Bronchial epithelial cell (primary cell): ENCODE measurements around the gene PPP2R3A. TPM values are rescaled to one million over a fixed set of nuclear protein-coding genes. Genes with fewer than 3 reads are reported as not detected.

Experiments
- DNase-seq: peaks from one replicate; pipeline ENCODE4 v3.0.0-alpha.2; 2010; ENCODE audit warnings: low read depth
- FAIRE-seq: peaks from 2 replicates; lab custom pipeline; 2011; peaks lifted over from hg19 to GRCh38; lab: Jason Lieb, UNC
- H3K27me3 ChIP-seq: 2 replicates; pipeline ENCODE4 v1.5.1; 2011; ENCODE audit warnings: low read length; ENCODE audit not compliant: control insufficient read depth, insufficient read depth
- H3K36me3 ChIP-seq: 2 replicates; pipeline ENCODE4 v1.5.1; 2011; ENCODE audit warnings: low read length; ENCODE audit not compliant: control insufficient read depth, insufficient read depth
- H3K4me3 ChIP-seq: 2 replicates; pipeline ENCODE4 v1.5.1; 2011; ENCODE audit warnings: mild to moderate bottlenecking, low read depth, low read length, control low read depth
- total RNA-seq: library from RNA; depleted of rRNA; stranded (reverse); fragments of >200 nt; gene quantifications from 2 replicates; pipeline ENCODE4 v1.2.1, GENCODE V29; 2014
- TF ChIP-seq, protein P1 (sequence below): IDR thresholded peaks from 2 replicates; pipeline ENCODE4 v1.5.1; 2011; ENCODE audit warnings: mild to moderate bottlenecking, moderate library complexity, low read length, control low read depth, inconsistent platforms; ENCODE audit not compliant: insufficient read depth, severe bottlenecking

The PPP2R3A gene
- total RNA-seq, 1 donor from 2014 or later, result 4.2 TPM

DNA sequence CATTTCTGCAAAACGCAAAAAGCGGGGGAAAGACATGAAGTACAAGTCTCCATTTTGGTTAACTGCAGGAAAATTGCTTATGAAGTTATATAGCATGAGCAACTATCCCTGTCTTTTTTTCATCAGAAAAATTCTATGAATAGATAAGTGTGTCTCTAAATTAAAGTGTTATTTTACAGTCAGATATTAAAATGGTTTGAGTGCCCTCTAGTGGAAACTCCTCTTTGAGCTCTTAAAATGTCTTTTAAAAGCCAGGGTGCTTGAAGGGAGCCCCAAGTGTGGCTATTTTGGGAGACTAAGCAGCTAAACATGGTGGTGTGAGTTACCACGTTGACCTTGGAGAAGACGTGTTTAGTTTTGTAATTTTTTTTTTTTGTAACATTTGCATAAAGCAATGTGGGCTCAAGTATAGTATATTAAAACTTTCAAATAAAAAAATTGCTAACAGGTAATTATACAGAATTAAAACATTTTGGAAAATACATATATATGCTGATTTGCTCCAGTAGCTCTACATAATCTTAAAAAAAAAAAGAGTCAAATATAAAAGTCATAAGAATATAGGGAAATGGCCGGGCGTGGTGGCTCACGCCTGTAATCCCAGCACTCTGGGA lies 77.2 kb downstream of the PPP2R3A start:
- TF ChIP-seq, protein P1, sequence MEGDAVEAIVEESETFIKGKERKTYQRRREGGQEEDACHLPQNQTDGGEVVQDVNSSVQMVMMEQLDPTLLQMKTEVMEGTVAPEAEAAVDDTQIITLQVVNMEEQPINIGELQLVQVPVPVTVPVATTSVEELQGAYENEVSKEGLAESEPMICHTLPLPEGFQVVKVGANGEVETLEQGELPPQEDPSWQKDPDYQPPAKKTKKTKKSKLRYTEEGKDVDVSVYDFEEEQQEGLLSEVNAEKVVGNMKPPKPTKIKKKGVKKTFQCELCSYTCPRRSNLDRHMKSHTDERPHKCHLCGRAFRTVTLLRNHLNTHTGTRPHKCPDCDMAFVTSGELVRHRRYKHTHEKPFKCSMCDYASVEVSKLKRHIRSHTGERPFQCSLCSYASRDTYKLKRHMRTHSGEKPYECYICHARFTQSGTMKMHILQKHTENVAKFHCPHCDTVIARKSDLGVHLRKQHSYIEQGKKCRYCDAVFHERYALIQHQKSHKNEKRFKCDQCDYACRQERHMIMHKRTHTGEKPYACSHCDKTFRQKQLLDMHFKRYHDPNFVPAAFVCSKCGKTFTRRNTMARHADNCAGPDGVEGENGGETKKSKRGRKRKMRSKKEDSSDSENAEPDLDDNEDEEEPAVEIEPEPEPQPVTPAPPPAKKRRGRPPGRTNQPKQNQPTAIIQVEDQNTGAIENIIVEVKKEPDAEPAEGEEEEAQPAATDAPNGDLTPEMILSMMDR, result peak; percentile 45
- Histone ChIP-seq H3K27me3 (no peaks in the 10 kb centered on the region), H3K36me3 (no peaks in the 10 kb centered on the region), H3K4me3 (no peak overlapping the region)
- FAIRE-seq (no peak), DNase-seq (peak; percentile 65)

GRCh38 chr3:136044980-136045745 lies 79.6 kb downstream of the PPP2R3A start:
- no peak for FAIRE-seq
- Histone ChIP-seq H3K27me3 (no peaks in the 10 kb centered on the region), H3K4me3 (no peak overlapping the region), H3K36me3 (peaks cover 1% of the 10 kb centered on the region)
- DNase-seq, result no peak
- TF ChIP-seq, protein P1, result no peak

DNA sequence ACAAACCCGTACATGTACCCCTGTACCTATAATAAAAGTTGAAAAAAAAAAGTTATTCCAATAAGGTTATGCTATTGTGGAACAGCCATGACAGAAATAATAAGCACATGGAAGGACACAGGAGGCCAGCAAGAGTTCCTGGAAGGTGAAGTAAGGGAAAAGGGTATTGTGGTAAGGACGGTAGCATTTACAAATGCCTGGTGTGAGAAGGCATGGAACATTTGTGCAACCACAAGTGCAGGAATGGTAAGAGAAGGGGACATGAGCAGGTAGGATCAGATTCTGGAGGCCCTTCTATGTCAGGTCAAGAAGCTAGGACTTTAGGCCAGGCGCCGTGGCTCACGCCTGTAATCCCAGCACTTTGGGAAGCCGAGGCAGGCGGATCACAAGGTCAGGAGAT lies 82.5 kb downstream of the PPP2R3A start:
- TF ChIP-seq, protein P1, result no peak
- no peak for FAIRE-seq
- Histone ChIP-seq H3K4me3 (no peak overlapping the region), H3K36me3 (peaks cover 1% of the 10 kb centered on the region), H3K27me3 (no peaks in the 10 kb centered on the region)
- no peak for DNase-seq

GRCh38 chr3:136050250-136050649 lies 84.7 kb downstream of the PPP2R3A start:
- TF ChIP-seq, protein P1, result no peak
- FAIRE-seq, result no peak
- Histone ChIP-seq H3K4me3 (no peak overlapping the region), H3K27me3 (no peaks in the 10 kb centered on the region), H3K36me3 (peaks cover 1% of the 10 kb centered on the region)
- DNase-seq, result no peak

- no peak overlapping the region for H3K4me3 ChIP-seq
- no peaks in the 10 kb centered on the region for H3K27me3 ChIP-seq
- DNase-seq (no peak), FAIRE-seq (no peak)
- H3K36me3 ChIP-seq, result no peaks in the 10 kb centered on the region
- TF ChIP-seq, protein P1, result no peak
Observed at GRCh38 chr3:136055491-136055890, 90.0 kb downstream of the PPP2R3A start.
